Measurements from ENCODE around the gene C11orf52.

Gene C11orf52

GRCh38 chr11:111911563-111912401 is 6.9 kb upstream of the C11orf52 start, which contains the start of gene CRYAB:
Gene CRYAB (minus strand): TSS chr11:111911770. CDS start chr11:111911724, 46 bp downstream.
- Histone ChIP-seq H3K4me2 (ENCODE audit: low read length) (no peak within 1 kb of the TSS), H3K4me3 (ENCODE audit: low read length) (no peak within 1 kb of the TSS), H2AFZ (ENCODE audit: low read depth, low read length) (no peak within 1 kb of the TSS), H3K9ac (ENCODE audit: low read length) (no peak within 1 kb of the TSS), H3K79me2 (ENCODE audit: low read length) (no peaks in the 10 kb centered on the region), H3K4me1 (ENCODE audit: low read length) (no peaks in the 10 kb centered on the region), H3K27me3 (ENCODE audit: low read depth, low read length) (peaks cover 26% of the 10 kb centered on the region), H3K36me3 (replicated peaks; ENCODE audit: low read depth, low read length) (no peaks in the 10 kb centered on the region), H3K9me3 (ENCODE audit: insufficient read depth, low read length) (no peaks in the 10 kb centered on the region), H3K27ac (ENCODE audit: low read length) (no peak within 1 kb of the TSS), H4K20me1 (ENCODE audit: insufficient read depth, low read length) (no peaks in the 10 kb centered on the region)
- TF ChIP-seq CTCF (IDR thresholded peaks at IDR 0.05; ENCODE audit: low read depth, low read length), result no peak
- TF ChIP-seq EZH2phosphoT487 (IDR thresholded peaks at IDR 0.05; ENCODE audit: low read depth), result no peak

- Histone ChIP-seq H2AFZ (ENCODE audit: low read depth, low read length) (no peak within 1 kb of the TSS), H3K9ac (ENCODE audit: low read length) (no peak within 1 kb of the TSS), H3K4me3 (ENCODE audit: low read length) (no peak within 1 kb of the TSS), H4K20me1 (ENCODE audit: insufficient read depth, low read length) (no peaks in the 10 kb centered on the region), H3K27me3 (ENCODE audit: low read depth, low read length) (peaks cover 29% of the 10 kb centered on the region), H3K36me3 (replicated peaks; ENCODE audit: low read depth, low read length) (no peaks in the 10 kb centered on the region), H3K4me2 (ENCODE audit: low read length) (no peak within 1 kb of the TSS), H3K9me3 (ENCODE audit: insufficient read depth, low read length) (no peaks in the 10 kb centered on the region), H3K27ac (ENCODE audit: low read length) (no peak within 1 kb of the TSS), H3K4me1 (ENCODE audit: low read length) (no peaks in the 10 kb centered on the region), H3K79me2 (ENCODE audit: low read length) (no peaks in the 10 kb centered on the region)
- no peak for TF ChIP-seq EZH2phosphoT487 (IDR thresholded peaks at IDR 0.05; ENCODE audit: low read depth)
Measured at GRCh38 chr11:111912535-111912934, 6.2 kb upstream of the C11orf52 start, which contains the start of gene HSPB2. Gene HSPB2 (plus strand): TSS chr11:111912734. CDS start chr11:111912830, 96 bp downstream.

GRCh38 chr11:111913031-111913861 is 5.5 kb upstream of the C11orf52 start:
- Histone ChIP-seq H3K79me2 (ENCODE audit: low read length) (no peaks in the 10 kb centered on the region), H3K36me3 (replicated peaks; ENCODE audit: low read depth, low read length) (no peaks in the 10 kb centered on the region), H3K4me3 (ENCODE audit: low read length) (no peak overlapping the region), H3K9ac (ENCODE audit: low read length) (no peak overlapping the region), H3K4me1 (ENCODE audit: low read length) (no peaks in the 10 kb centered on the region), H3K27me3 (ENCODE audit: low read depth, low read length) (peaks cover 29% of the 10 kb centered on the region), H3K27ac (ENCODE audit: low read length) (no peak overlapping the region), H4K20me1 (ENCODE audit: insufficient read depth, low read length) (no peaks in the 10 kb centered on the region), H3K9me3 (ENCODE audit: insufficient read depth, low read length) (no peaks in the 10 kb centered on the region), H2AFZ (ENCODE audit: low read depth, low read length) (no peak overlapping the region), H3K4me2 (ENCODE audit: low read length) (no peak overlapping the region)
- TF ChIP-seq EZH2phosphoT487 (IDR thresholded peaks at IDR 0.05; ENCODE audit: low read depth) (no peak), CTCF (IDR thresholded peaks at IDR 0.05; ENCODE audit: low read depth, low read length) (no peak)

GRCh38 chr11:111913997-111914396 is 4.7 kb upstream of the C11orf52 start:
- Histone ChIP-seq H3K79me2 (ENCODE audit: low read length) (no peaks in the 10 kb centered on the region), H3K9me3 (ENCODE audit: insufficient read depth, low read length) (no peaks in the 10 kb centered on the region), H2AFZ (ENCODE audit: low read depth, low read length) (no peak overlapping the region), H3K27me3 (ENCODE audit: low read depth, low read length) (peaks cover 29% of the 10 kb centered on the region), H4K20me1 (ENCODE audit: insufficient read depth, low read length) (no peaks in the 10 kb centered on the region), H3K9ac (ENCODE audit: low read length) (no peak overlapping the region), H3K27ac (ENCODE audit: low read length) (no peak overlapping the region), H3K4me1 (ENCODE audit: low read length) (no peaks in the 10 kb centered on the region), H3K36me3 (replicated peaks; ENCODE audit: low read depth, low read length) (no peaks in the 10 kb centered on the region), H3K4me3 (ENCODE audit: low read length) (no peak overlapping the region), H3K4me2 (ENCODE audit: low read length) (no peak overlapping the region)
- TF ChIP-seq EZH2phosphoT487 (IDR thresholded peaks at IDR 0.05; ENCODE audit: low read depth), result no peak
- no peak for TF ChIP-seq CTCF (IDR thresholded peaks at IDR 0.05; ENCODE audit: low read depth, low read length)
